GM12892 (cell line): ENCODE data around the gene MAP2K6.

ENCODE experiments used
- POLR2A ChIP-seq: IDR thresholded peaks from 2 replicates; pipeline ENCODE4 v1.6.1; 2011; ENCODE audit warnings: low read depth, low read length, control low read depth
- POLR2AphosphoS5 ChIP-seq: IDR thresholded peaks from 2 replicates; pipeline ENCODE4 v1.6.1; 2011; ENCODE audit warnings: low read depth, low read length, control low read depth
- TAF1 ChIP-seq: IDR thresholded peaks from 2 replicates; pipeline ENCODE4 v1.6.1; 2011; ENCODE audit warnings: low read depth, mild to moderate bottlenecking, control low read depth, low read length, borderline replicate concordance

DNA sequence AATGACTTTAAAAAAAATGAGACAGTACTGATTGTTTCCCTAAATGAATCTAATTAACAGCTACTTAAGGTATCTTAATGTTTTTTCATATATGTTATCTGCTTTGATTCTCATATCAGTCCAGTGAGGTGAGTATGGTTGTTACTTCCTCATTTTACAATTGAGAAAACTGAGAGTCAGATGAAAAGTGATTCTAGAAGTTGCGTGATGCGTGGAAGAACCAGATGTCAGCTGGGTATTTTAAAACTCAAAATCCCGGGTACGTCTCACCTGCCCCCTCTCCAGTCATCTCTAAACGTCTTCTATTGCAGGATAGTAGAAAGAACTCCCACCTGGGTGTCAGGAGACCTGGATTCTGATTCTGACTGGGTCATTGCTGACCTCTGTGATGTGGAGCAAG lies 89.2 kb downstream of the MAP2K6 start:
- no peak for TF ChIP-seq TAF1
- no peak for TF ChIP-seq POLR2AphosphoS5
- no peak for TF ChIP-seq POLR2A
